IMR-90 (cell line): ENCODE data around the gene MCM8. TPM values are rescaled to one million over a fixed set of nuclear protein-coding genes. Genes with fewer than 3 reads are reported as not detected.

Experiments used
- ATAC-seq: fragments of 200-7000 bp; cut with Tn5 transposase; 2 replicates; pipeline ENCODE4 v1.9.1; 2020; ENCODE audit warnings: low read depth, mild to moderate bottlenecking, moderate library complexity
- BruUV-seq: library from RNA; stranded (reverse); fragments of 400-500 nt; replicated peaks from 2 replicates; lab custom pipeline; 2021; lab: Mats Ljungman, UMichigan
- CTCF ChIA-PET: fragments of 300-600 bp; formaldehyde crosslinking; extraction: SDS; loops from one replicate; lab custom pipeline; 2021; ENCODE audit warnings: antibody characterized with exemption; lab: Yijun Ruan, JAX
- POLR2A ChIA-PET: fragments of 300-600 bp; sonication (Branson Sonifier 250); formaldehyde crosslinking; loops from one replicate; lab custom pipeline; 2022; ENCODE audit warnings: antibody characterized with exemption; ENCODE audit not compliant: unreplicated experiment; lab: Charles Lee
- DNase-seq: peaks from one replicate; pipeline ENCODE4 v3.0.0; 2013
- H2AFZ ChIP-seq: replicated peaks from 2 replicates; pipeline ENCODE3; 2013; ENCODE audit warnings: low read length, mild to moderate bottlenecking; ENCODE audit not compliant: poor library complexity
- H2AK5ac ChIP-seq: 2 replicates; pipeline ENCODE4 v1.6.1; 2013; ENCODE audit warnings: low read depth, low read length, inconsistent platforms
- H2AK9ac ChIP-seq: replicated peaks from 2 replicates; pipeline ENCODE3; 2013; ENCODE audit warnings: mild to moderate bottlenecking, low read depth, low read length, moderate library complexity; ENCODE audit not compliant: poor library complexity
- H2BK120ac ChIP-seq: 2 replicates; pipeline ENCODE4 v1.6.1; 2013; ENCODE audit warnings: low read depth, low read length, inconsistent platforms
- H2BK15ac ChIP-seq: 3 replicates; pipeline ENCODE4 v1.6.1; 2013; ENCODE audit warnings: low read depth, low read length, inconsistent platforms
- H2BK20ac ChIP-seq: 2 replicates; pipeline ENCODE4 v1.6.1; 2013; ENCODE audit warnings: low read depth, mild to moderate bottlenecking, inconsistent platforms, low read length, moderate library complexity
- H2BK5ac ChIP-seq: 2 replicates; pipeline ENCODE4 v1.6.1; 2013; ENCODE audit warnings: mild to moderate bottlenecking, low read depth, low read length, inconsistent platforms; ENCODE audit not compliant: poor library complexity, severe bottlenecking
- H3K14ac ChIP-seq: replicated peaks from 2 replicates; pipeline ENCODE4 v1.6.1; 2013; ENCODE audit warnings: low read depth, low read length, inconsistent platforms
- H3K18ac ChIP-seq: 2 replicates; pipeline ENCODE4 v1.6.1; 2013; ENCODE audit warnings: low read depth, low read length, control low read depth
- H3K23ac ChIP-seq: 2 replicates; pipeline ENCODE4 v1.6.1; 2013; ENCODE audit warnings: low read depth, low read length, inconsistent platforms
- H3K27ac ChIP-seq: 2 replicates; pipeline ENCODE4 v1.5.1; 2013; ENCODE audit warnings: mild to moderate bottlenecking, control low read depth, low read length; ENCODE audit not compliant: insufficient read depth
- H3K27me3 ChIP-seq: 2 replicates; pipeline ENCODE4 v1.6.1; 2013; ENCODE audit warnings: low read length; ENCODE audit not compliant: control insufficient read depth, insufficient read depth
- H3K36me3 ChIP-seq: 2 replicates; pipeline ENCODE4 v1.6.1; 2013; ENCODE audit warnings: low read length, mixed read lengths; ENCODE audit not compliant: control insufficient read depth, insufficient read depth
- H3K4ac ChIP-seq: 2 replicates; pipeline ENCODE4 v1.6.1; 2013; ENCODE audit warnings: low read depth, low read length, inconsistent platforms
- H3K4me1 ChIP-seq: 2 replicates; pipeline ENCODE4 v1.6.1; 2013; ENCODE audit warnings: low read length, mixed read lengths; ENCODE audit not compliant: control insufficient read depth, insufficient read depth
- H3K4me2 ChIP-seq: 2 replicates; pipeline ENCODE4 v1.6.1; 2013; ENCODE audit warnings: low read depth, mild to moderate bottlenecking, control low read depth, low read length, moderate library complexity
- H3K4me3 ChIP-seq: 2 replicates; pipeline ENCODE4 v1.5.1; 2013; ENCODE audit warnings: low read depth, mild to moderate bottlenecking, control low read depth, low read length, moderate library complexity; ENCODE audit not compliant: insufficient read depth
- H3K56ac ChIP-seq: 2 replicates; pipeline ENCODE4 v1.6.1; 2013; ENCODE audit warnings: low read length, inconsistent platforms; ENCODE audit not compliant: insufficient read depth; ENCODE audit errors: extremely low read depth
- H3K79me1 ChIP-seq, 2 experiments: 2 replicates each; pipeline ENCODE4 v1.6.1; 2013; ENCODE audit warnings: low read length in 2 of 2, inconsistent platforms in 1 of 2, low read depth in 1 of 2
- H3K9ac ChIP-seq: 2 replicates; pipeline ENCODE4 v1.6.1; 2013; ENCODE audit warnings: low read depth, low read length, control low read depth
- H3K9me1 ChIP-seq: 2 replicates; pipeline ENCODE4 v1.6.1; 2013; ENCODE audit warnings: low read length, inconsistent platforms; ENCODE audit not compliant: insufficient read depth
- H3K9me3 ChIP-seq: 2 replicates; pipeline ENCODE4 v1.6.1; 2013; ENCODE audit warnings: low read length; ENCODE audit not compliant: control insufficient read depth, insufficient read depth
- H4K20me1 ChIP-seq: 2 replicates; pipeline ENCODE4 v1.6.1; 2013; ENCODE audit warnings: low read length, inconsistent platforms; ENCODE audit not compliant: insufficient read depth
- H4K5ac ChIP-seq: 2 replicates; pipeline ENCODE4 v1.6.1; 2013; ENCODE audit warnings: mild to moderate bottlenecking, low read depth, low read length, control low read depth
- H4K8ac ChIP-seq, 2 experiments: 2 replicates each; pipeline ENCODE4 v1.6.1; 2013; ENCODE audit warnings: low read depth in 2 of 2, low read length in 2 of 2, control low read depth in 1 of 2, inconsistent platforms in 1 of 2
- H4K91ac ChIP-seq: 2 replicates; pipeline ENCODE4 v1.6.1; 2013; ENCODE audit warnings: low read depth, low read length, inconsistent platforms; ENCODE audit not compliant: insufficient read depth
- BHLHE40 ChIP-seq: fragments of 150-350 bp; IDR thresholded peaks from 2 replicates; pipeline ENCODE4 v1.6.1; 2016; ENCODE audit warnings: mild to moderate bottlenecking, low read depth, low read length
- CEBPB ChIP-seq: IDR thresholded peaks from 2 replicates; pipeline ENCODE4 v1.6.1; 2012; ENCODE audit warnings: low read depth, low read length, improper control_type of control experiment
- CHD1 ChIP-seq: IDR thresholded peaks from 2 replicates; pipeline ENCODE4 v1.6.1; 2012; ENCODE audit warnings: low read depth, low read length, improper control_type of control experiment
- CTCF ChIP-seq: conservative IDR thresholded peaks from 2 replicates; pipeline ENCODE4 v1.5.1; 2012; ENCODE audit warnings: mild to moderate bottlenecking, low read depth, low read length, improper control_type of control experiment
- ELK1 ChIP-seq: fragments of 150-350 bp; IDR thresholded peaks from 2 replicates; pipeline ENCODE4 v1.6.1; 2016; ENCODE audit warnings: low read depth, mild to moderate bottlenecking, low read length, moderate library complexity, borderline replicate concordance
- FOS ChIP-seq: fragments of 150-350 bp; IDR thresholded peaks from 2 replicates; pipeline ENCODE4 v1.6.1; 2016; ENCODE audit warnings: low read depth, low read length
- MAFK ChIP-seq: IDR thresholded peaks from 2 replicates; pipeline ENCODE4 v1.6.1; 2012; ENCODE audit warnings: low read depth, low read length, improper control_type of control experiment
- MAZ ChIP-seq: IDR thresholded peaks from 2 replicates; pipeline ENCODE4 v1.6.1; 2012; ENCODE audit warnings: low read depth, mild to moderate bottlenecking, low read length, improper control_type of control experiment, moderate library complexity, borderline replicate concordance
- MXI1 ChIP-seq: IDR thresholded peaks from 2 replicates; pipeline ENCODE4 v1.6.1; 2012; ENCODE audit warnings: low read depth, mild to moderate bottlenecking, low read length, moderate library complexity, borderline replicate concordance
- NFE2L2 ChIP-seq: fragments of 150-350 bp; IDR thresholded peaks from 2 replicates; pipeline ENCODE4 v1.6.1; 2016; ENCODE audit warnings: low read depth, mild to moderate bottlenecking, low read length
- POLR2A ChIP-seq: IDR thresholded peaks from 2 replicates; pipeline ENCODE4 v1.6.1; 2012; ENCODE audit warnings: mild to moderate bottlenecking, low read depth, low read length
- RAD21 ChIP-seq: IDR thresholded peaks from 2 replicates; pipeline ENCODE4 v1.6.1; 2012; ENCODE audit warnings: low read length, improper control_type of control experiment
- RCOR1 ChIP-seq: IDR thresholded peaks from 2 replicates; pipeline ENCODE4 v1.6.1; 2012; ENCODE audit warnings: mild to moderate bottlenecking, low read length, improper control_type of control experiment; ENCODE audit not compliant: insufficient replicate concordance
- RFX5 ChIP-seq: IDR thresholded peaks from 2 replicates; pipeline ENCODE4 v1.8.0; 2012; ENCODE audit warnings: low read depth, mild to moderate bottlenecking, low read length, moderate library complexity
- SMC3 ChIP-seq: fragments of 150-350 bp; IDR thresholded peaks from 2 replicates; pipeline ENCODE4 v1.6.1; 2016; ENCODE audit warnings: low read depth, mild to moderate bottlenecking, antibody characterized with exemption, low read length, moderate library complexity
- USF2 ChIP-seq: fragments of 150-350 bp; IDR thresholded peaks from 2 replicates; pipeline ENCODE4 v1.6.1; 2017; ENCODE audit warnings: mild to moderate bottlenecking, antibody characterized with exemption, low read length, low read depth
- dilution Hi-C: fragments of 300-500 bp; cut with HindIII; formaldehyde crosslinking; loops from one replicate; pipeline ENCODE4 v1.14.3; 2018; ENCODE audit warnings: low sequenced_read_pairs; ENCODE audit not compliant: unreplicated experiment
- in situ Hi-C: fragments of 300-500 bp; cut with MboI; formaldehyde crosslinking; loops from 3 replicates; pipeline ENCODE4 v1.14.3; 2019; ENCODE audit warnings: low sequenced_read_pairs, inconsistent platforms, mixed read lengths
- intact Hi-C: fragments of 100-400 bp; cut with micrococcal nuclease; formaldehyde crosslinking; loops from 2 replicates; pipeline ENCODE4 v1.10.0; 2022
- polyA plus RNA-seq, 3 experiments: library from polyadenylated mRNA; depleted of rRNA; stranded (reverse); fragments of >200 nt; gene quantifications; 2 replicates each; pipeline ENCODE4 v1.2.3, GENCODE V29; 2012; ENCODE audit warnings: low replicate concordance in 1 of 3
- total RNA-seq: library from RNA; depleted of rRNA; stranded (reverse); fragments of >200 nt; gene quantifications from 2 replicates; pipeline ENCODE4 v1.2.3, GENCODE V29; 2012

Gene MCM8
- total and polyA plus RNA-seq, 2 of the 4 experiments (the other 2 are of a cell fraction): 4.2 to 11.5 TPM

- ChIA-PET CTCF (no interaction called here), POLR2A (no interaction called here)
- Histone ChIP-seq H3K4me2 (no peak overlapping the region), H3K9me1 (no peaks in the 10 kb centered on the region; the same call in 1 of the 2 replicates), H3K36me3 (no peaks in the 10 kb centered on the region; the same call in 1 of the 2 replicates), H2AK9ac (no peak overlapping the region), H2BK5ac (no peak overlapping the region), H3K4me1 (peaks cover 2% of the 10 kb centered on the region; the same call in 1 of the 2 replicates), H3K79me1 (no peaks in the 10 kb centered on the region), H4K20me1 (no peaks in the 10 kb centered on the region), H3K4me3 (no peak overlapping the region), H3K14ac (no peak overlapping the region), H3K27me3 (no peaks in the 10 kb centered on the region), H2BK20ac (no peak overlapping the region), H3K23ac (no peak overlapping the region), H4K91ac (no peak overlapping the region), H2AK5ac (no peak overlapping the region), H2BK120ac (no peak overlapping the region), H3K56ac (no peak overlapping the region), H2BK15ac (no peak overlapping the region), H3K18ac (no peak overlapping the region), H3K9me3 (no peaks in the 10 kb centered on the region), H3K27ac (no peak overlapping the region), H2AFZ (no peak overlapping the region), H4K5ac (no peak overlapping the region), H3K4ac (no peak overlapping the region), H3K9ac (no peak overlapping the region), H4K8ac (no peak overlapping the region)
- TF ChIP-seq MAFK (no peak), ELK1 (no peak), NFE2L2 (no peak), USF2 (no peak), SMC3 (no peak), POLR2A (no peak), CTCF (no peak), CHD1 (no peak), RAD21 (no peak), MAZ (no peak), RFX5 (no peak), BHLHE40 (no peak), FOS (no peak), CEBPB (no peak), MXI1 (no peak), RCOR1 (no peak)
- DNase-seq (no peak), ATAC-seq (no peak)
- in situ Hi-C loops: loop anchor here (25.0 kb wide), 1 partner anchor 434 kb away; no protein-coding TSS in a partner anchor
- dilution Hi-C loops: no loop called here
- no TSS peak for BruUV-seq
- intact Hi-C loops: no loop called here
These were observed 20.8 kb downstream of the MCM8 start for GRCh38 chr20:5971203-5971602.
